ENCODE measurements around the gene ULK4.

The ULK4 gene

GRCh38 chr3:41600616-41601015 is 361.3 kb downstream of the ULK4 start:
- H3K27ac ChIP-seq (replicated peaks), result no peak overlapping the region
- TF ChIP-seq GABPA (IDR thresholded peaks at IDR 0.05; ENCODE audit: low read depth) (no peak), CTCF (IDR thresholded peaks at IDR 0.05; ENCODE audit: insufficient read depth, low read length) (no peak), REST (IDR thresholded peaks at IDR 0.05; ENCODE audit: insufficient replicate concordance, low read depth) (no peak), SPI1 (IDR thresholded peaks at IDR 0.05; ENCODE audit: borderline replicate concordance, low read depth) (no peak), POLR2AphosphoS5 (IDR thresholded peaks at IDR 0.05; ENCODE audit: low read depth) (no peak)

GRCh38 chr3:41599127-41599484 is 362.8 kb downstream of the ULK4 start:
- H3K4me3 ChIP-seq (replicated peaks; ENCODE audit: insufficient read depth, low read length), result no peak overlapping the region
- TF ChIP-seq REST (IDR thresholded peaks at IDR 0.05; ENCODE audit: insufficient replicate concordance, low read depth), result no peak
- TF ChIP-seq CTCF (IDR thresholded peaks at IDR 0.05; ENCODE audit: insufficient read depth, low read length), result no peak
- no peak for TF ChIP-seq GABPA (IDR thresholded peaks at IDR 0.05; ENCODE audit: low read depth)
- TF ChIP-seq SPI1 (IDR thresholded peaks at IDR 0.05; ENCODE audit: borderline replicate concordance, low read depth), result no peak
- TF ChIP-seq POLR2AphosphoS5 (IDR thresholded peaks at IDR 0.05; ENCODE audit: low read depth), result no peak
- DNase-seq (ENCODE audit: low read depth in 1 of 2, low spot score in 1 of 2), result no peak
- H3K27me3 ChIP-seq (ENCODE audit: insufficient read depth, poor library complexity, severe bottlenecking), result no peaks in the 10 kb centered on the region
- H3K27ac ChIP-seq (replicated peaks), result no peak overlapping the region

More at GRCh38 chr3:41600616-41601015, 361.3 kb downstream of the ULK4 start:
- Histone ChIP-seq H3K4me3 (replicated peaks; ENCODE audit: insufficient read depth, low read length) (no peak overlapping the region), H3K27me3 (ENCODE audit: insufficient read depth, poor library complexity, severe bottlenecking) (no peaks in the 10 kb centered on the region)
- DNase-seq (ENCODE audit: low read depth in 1 of 2, low spot score in 1 of 2), result no peak

- DNase-seq (ENCODE audit: low read depth in 1 of 2, low spot score in 1 of 2), result no peak
- Histone ChIP-seq H3K27me3 (ENCODE audit: insufficient read depth, poor library complexity, severe bottlenecking) (no peaks in the 10 kb centered on the region), H3K4me3 (replicated peaks; ENCODE audit: insufficient read depth, low read length) (no peak overlapping the region), H3K27ac (replicated peaks) (no peak overlapping the region)
- no peak for TF ChIP-seq SPI1 (IDR thresholded peaks at IDR 0.05; ENCODE audit: borderline replicate concordance, low read depth)
- no peak for TF ChIP-seq REST (IDR thresholded peaks at IDR 0.05; ENCODE audit: insufficient replicate concordance, low read depth)
- no peak for TF ChIP-seq POLR2AphosphoS5 (IDR thresholded peaks at IDR 0.05; ENCODE audit: low read depth)
- no peak for TF ChIP-seq CTCF (IDR thresholded peaks at IDR 0.05; ENCODE audit: insufficient read depth, low read length)
- no peak for TF ChIP-seq GABPA (IDR thresholded peaks at IDR 0.05; ENCODE audit: low read depth)
Observed at GRCh38 chr3:41598402-41599126, 363.3 kb downstream of the ULK4 start.
